HCT116 (cell line): ENCODE results near the gene VAMP1.

ENCODE experiments used
- CTCF ChIP-seq, 3 experiments: fragments of 200-600 bp in 1 of 3; sonication (generic) in 1 of 3; IDR thresholded peaks in 2 of 3; conservative IDR thresholded peaks in 1 of 3; 2 replicates each; pipeline ENCODE4 v1.5.1; 2012 to 2017; ENCODE audit warnings: low read depth in 2 of 3, low read length in 2 of 3, antibody characterized with exemption in 1 of 3, borderline replicate concordance in 1 of 3, control low read depth in 1 of 3, mild to moderate bottlenecking in 1 of 3, mixed read lengths in 1 of 3, mixed run types in 1 of 3, moderate library complexity in 1 of 3; ENCODE audit not compliant: insufficient read depth in 1 of 3
- EZH2phosphoT487 ChIP-seq: fragments of 200-600 bp; IDR thresholded peaks from 2 replicates; pipeline ENCODE4 v1.6.1; 2018; ENCODE audit warnings: antibody characterized with exemption, borderline replicate concordance
- POLR2A ChIP-seq: IDR thresholded peaks from 2 replicates; pipeline ENCODE4 v1.7.0; 2011; ENCODE audit warnings: borderline replicate concordance; ENCODE audit not compliant: insufficient read depth, insufficient read length; ENCODE audit errors: extremely low read depth
- POLR2AphosphoS5 ChIP-seq: IDR thresholded peaks from 2 replicates; pipeline ENCODE4 v1.6.1; 2011; ENCODE audit warnings: mild to moderate bottlenecking, low read depth, low read length, moderate library complexity
- REST ChIP-seq: IDR thresholded peaks from 2 replicates; pipeline ENCODE4 v1.6.1; 2012; ENCODE audit warnings: low read depth

GRCh38 chr12:6468283-6468575 lies 2.2 kb downstream of the VAMP1 start:
- TF ChIP-seq EZH2phosphoT487 (no peak), CTCF (IDR thresholded peaks at IDR 0.05 in 2 of 3, conservative IDR thresholded peaks at IDR 0.05 in 1 of 3; ENCODE audit: borderline replicate concordance in 1 of 3, insufficient read depth in 1 of 3, low read depth in 2 of 3, low read length in 2 of 3) (no peak), POLR2AphosphoS5 (no peak), POLR2A (no peak), REST (no peak)
